LNCaP clone FGC (cell line): ENCODE data around the gene NUDT14.

Experiments
- DNase-seq: peaks from one replicate; pipeline ENCODE4 v3.0.0-alpha.2; 2011; ENCODE audit warnings: low read depth
- H3K4me3 ChIP-seq: 2 replicates; pipeline ENCODE4 v1.5.1; 2011; ENCODE audit warnings: mild to moderate bottlenecking, low read depth, low read length, control low read depth
- TF ChIP-seq, protein P1 (sequence below): IDR thresholded peaks from 2 replicates; pipeline ENCODE4 v1.5.1; 2012; ENCODE audit warnings: mild to moderate bottlenecking; ENCODE audit not compliant: control insufficient read depth, insufficient read depth; ENCODE audit errors: extremely low read depth

Gene NUDT14

DNA sequence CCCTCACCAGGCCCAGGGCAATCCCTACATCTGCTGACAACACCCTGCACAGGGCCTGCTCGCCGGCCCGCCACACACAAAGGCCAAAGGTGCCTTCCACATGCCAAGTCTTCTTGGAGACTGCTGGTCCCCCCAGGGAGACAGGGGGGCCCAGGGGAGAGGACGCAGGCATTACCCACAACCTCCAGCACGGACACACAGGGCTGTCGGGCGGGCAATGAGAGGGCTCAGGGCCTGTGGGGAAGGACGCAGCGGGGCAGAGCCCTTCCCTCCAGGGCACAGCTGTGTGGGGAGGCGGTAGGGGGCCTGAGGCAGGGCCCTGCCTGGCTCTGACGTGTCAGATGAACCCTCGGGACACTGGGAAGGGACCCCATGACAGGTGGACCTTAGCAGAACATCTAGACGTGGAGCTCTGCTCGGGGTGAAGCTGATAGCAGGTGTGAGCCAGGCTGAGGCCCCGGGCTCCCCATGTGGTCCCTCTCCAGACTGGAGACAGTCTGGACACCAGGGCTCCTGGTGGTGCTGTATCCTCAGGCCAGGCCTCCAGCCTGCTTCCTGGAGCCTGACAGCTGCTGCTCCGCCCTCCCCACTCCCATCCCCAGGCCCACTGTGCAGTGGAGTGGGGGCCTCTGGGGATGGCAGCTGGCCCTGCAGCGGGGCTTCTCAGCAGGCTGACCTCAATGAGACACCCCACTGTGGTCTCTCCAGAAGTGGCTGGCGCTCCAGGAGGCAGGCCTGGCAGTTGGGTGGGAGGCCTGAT, 31.6 kb upstream of the NUDT14 start:
- TF ChIP-seq, protein P1, sequence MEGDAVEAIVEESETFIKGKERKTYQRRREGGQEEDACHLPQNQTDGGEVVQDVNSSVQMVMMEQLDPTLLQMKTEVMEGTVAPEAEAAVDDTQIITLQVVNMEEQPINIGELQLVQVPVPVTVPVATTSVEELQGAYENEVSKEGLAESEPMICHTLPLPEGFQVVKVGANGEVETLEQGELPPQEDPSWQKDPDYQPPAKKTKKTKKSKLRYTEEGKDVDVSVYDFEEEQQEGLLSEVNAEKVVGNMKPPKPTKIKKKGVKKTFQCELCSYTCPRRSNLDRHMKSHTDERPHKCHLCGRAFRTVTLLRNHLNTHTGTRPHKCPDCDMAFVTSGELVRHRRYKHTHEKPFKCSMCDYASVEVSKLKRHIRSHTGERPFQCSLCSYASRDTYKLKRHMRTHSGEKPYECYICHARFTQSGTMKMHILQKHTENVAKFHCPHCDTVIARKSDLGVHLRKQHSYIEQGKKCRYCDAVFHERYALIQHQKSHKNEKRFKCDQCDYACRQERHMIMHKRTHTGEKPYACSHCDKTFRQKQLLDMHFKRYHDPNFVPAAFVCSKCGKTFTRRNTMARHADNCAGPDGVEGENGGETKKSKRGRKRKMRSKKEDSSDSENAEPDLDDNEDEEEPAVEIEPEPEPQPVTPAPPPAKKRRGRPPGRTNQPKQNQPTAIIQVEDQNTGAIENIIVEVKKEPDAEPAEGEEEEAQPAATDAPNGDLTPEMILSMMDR, result no peak
- no peak overlapping the region for H3K4me3 ChIP-seq
- DNase-seq, result no peak

DNA sequence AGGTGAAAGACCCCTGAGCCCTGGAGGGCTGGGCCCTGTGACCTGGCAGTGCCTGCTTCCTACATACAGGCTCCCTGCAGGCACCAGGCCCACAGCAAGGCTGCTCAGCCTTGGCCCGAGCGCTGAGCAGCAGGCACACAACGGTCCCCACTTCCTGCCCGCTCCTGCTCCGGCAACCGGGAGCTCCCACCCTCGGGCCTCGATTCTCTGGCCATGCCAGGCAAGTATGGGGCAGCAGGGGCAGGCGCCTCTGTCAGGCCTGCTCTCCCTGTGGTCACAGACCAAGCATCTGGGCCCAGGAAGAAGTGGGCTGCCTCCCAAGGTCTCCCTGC, 30.6 kb upstream of the NUDT14 start:
- no peak for DNase-seq
- TF ChIP-seq, protein P1, result no peak
- no peak overlapping the region for H3K4me3 ChIP-seq

DNA sequence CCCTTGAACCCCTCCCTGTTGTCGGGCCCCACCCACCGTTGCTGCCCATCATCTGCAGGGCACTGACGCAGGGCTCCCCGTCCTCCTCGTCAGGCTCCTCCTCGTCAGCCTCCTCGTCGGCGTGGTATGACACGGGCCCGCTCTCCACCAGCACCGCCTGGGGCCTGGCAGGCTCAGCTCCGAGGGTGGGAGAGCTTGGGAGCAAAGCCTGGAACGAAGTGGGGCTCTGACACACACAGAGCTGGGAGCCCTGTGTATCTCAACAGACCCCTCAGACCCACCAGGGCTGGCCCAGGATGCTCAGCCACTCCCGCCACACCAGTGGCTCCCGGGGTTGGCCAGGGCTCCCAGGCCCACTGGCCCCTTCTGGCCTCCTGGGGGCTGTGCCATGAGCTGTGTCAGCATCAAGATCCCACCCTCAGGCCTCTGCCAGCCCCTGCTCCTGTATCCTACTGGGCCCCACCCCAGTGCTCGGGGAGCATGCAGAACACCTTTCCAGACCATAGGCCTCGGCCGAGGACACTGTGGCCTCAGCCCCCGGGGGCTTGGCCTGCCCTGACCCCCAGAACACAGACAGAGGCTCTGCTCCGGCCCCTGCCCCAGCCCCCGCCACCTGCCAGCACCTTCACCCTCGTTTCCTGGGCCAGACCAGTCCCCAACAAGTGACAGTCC, 30.1 kb upstream of the NUDT14 start:
- H3K4me3 ChIP-seq, result no peak overlapping the region
- no peak for DNase-seq
- TF ChIP-seq, protein P1, result no peak

DNA sequence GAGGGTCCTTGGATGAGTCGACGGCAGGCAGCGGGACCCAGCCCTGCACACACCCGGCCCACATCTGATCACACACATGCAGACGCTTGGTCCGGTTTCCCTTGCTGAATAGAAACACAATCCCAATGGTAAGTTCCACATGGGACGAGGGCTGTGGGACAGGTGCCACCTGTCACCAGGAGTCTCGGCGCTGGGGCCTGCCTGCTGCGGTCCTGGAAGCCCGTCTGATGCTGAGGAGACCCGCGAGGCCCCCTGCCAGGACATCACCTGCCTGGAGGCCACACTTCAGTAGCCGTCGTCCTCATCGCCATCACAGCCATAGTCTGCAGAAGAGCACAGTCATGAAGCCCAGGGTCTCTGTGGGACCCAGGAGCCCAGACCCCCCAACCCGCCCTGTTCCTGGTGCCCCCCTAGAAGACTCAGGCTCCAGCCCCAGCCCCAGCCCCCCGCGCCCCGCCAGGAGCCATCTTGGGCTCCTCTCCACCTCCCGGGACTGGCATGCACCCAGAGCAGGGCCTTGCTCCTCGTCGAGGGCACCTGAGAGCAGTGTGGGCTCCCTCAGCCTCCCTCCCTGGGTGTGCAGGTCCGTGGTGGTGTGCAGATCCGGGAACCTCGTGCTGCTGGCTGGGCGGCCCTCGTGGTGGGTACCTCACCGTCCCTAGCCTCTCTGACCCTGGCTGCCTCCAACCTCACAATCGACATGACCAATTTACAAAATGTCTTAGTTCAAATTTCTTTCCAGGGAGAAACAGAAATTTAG, 29.3 kb upstream of the NUDT14 start:
- DNase-seq, result no peak
- H3K4me3 ChIP-seq, result no peak overlapping the region
- TF ChIP-seq, protein P1, result no peak

DNA sequence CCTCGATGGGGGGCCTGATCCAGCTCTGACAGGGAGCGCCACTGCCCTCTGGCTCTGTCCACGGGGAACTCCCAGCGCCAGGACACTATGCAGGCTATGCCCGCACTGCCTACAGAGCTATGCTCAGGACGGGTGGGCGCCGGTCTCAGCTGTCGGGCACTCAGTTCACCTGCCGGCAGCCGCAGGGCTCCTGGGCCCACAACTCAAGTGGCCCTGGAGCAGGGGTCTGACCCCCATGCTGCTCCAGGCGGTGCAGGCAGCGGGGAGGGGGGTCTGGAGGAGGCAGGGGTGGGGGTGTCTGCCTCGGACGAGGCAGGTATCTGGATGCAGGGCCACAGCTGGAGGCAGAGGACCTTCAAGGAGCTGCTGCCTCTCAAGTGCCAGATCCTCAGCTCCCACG, 28.5 kb upstream of the NUDT14 start:
- DNase-seq, result no peak
- TF ChIP-seq, protein P1, result no peak

DNA sequence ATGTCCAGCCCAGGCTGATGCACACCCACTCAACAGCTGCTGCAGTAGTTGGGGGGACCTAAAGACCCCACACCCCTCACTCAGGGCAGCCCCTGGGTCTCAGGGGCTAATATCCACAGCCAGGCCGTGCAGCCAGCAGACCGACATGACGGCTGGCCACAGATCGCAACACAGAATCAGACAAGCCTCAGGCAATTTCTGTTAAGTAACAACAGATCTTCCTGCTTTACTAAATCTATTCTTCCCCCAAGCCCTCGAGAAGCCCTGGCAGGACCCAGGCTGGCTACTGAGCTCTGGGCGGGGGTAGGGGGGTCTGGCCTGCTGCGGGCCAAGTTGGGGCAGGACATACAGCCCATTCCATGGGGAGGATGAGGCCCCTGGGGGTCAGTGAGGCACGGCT, 28.0 kb upstream of the NUDT14 start:
- TF ChIP-seq, protein P1, result no peak
- H3K4me3 ChIP-seq, result no peak overlapping the region
- no peak for DNase-seq

More for the DNA sequence above, 28.5 kb upstream of the NUDT14 start:
- no peak overlapping the region for H3K4me3 ChIP-seq
